Lower leg skin (tissue), 4 donors: ENCODE measurements around the gene MIGA1. TPM values are rescaled to one million over a fixed set of nuclear protein-coding genes. Genes with fewer than 3 reads are reported as not detected.
"Not testable (repeated sequence)": the region's sequence is repeated elsewhere in the genome, so short reads cannot be mapped to it uniquely, and the experiment has no call there.

Source experiments
- DNase-seq, 2 donors: peaks; one replicate each; pipeline ENCODE4 v3.0.0-alpha.2; 2019; ENCODE audit warnings: low spot score in 2 of 2
- H3K4me3 ChIP-seq: fragments of 200-600 bp; sonication (generic); 2 replicates; pipeline ENCODE4 v1.5.1; 2017; ENCODE audit warnings: mild to moderate bottlenecking, low read depth; ENCODE audit not compliant: poor library complexity, severe bottlenecking
- POLR2A ChIP-seq, 2 donors: fragments of 450-650 bp; IDR thresholded peaks; one replicate each; pipeline ENCODE4 v1.6.1; 2016 to 2017; ENCODE audit warnings: antibody characterized with exemption in 2 of 2, mild to moderate bottlenecking in 1 of 2, moderate library complexity in 1 of 2
- WGBS, 2 donors: methylation state at CpG; one replicate each; pipeline ENCODE4 v1.1.5; 2018; 5-methylcytosine and 5-hydroxymethylcytosine counted together
- intact Hi-C: fragments of 100-400 bp; cut with DNase I; formaldehyde crosslinking; loops from one replicate; pipeline ENCODE4 v1.15.0; 2023; ENCODE audit warnings: low total_unique reads
- total RNA-seq, 4 donors: library from RNA; depleted of rRNA; stranded (reverse); fragments of >200 nt; gene quantifications; one replicate each; pipeline ENCODE4 v1.1.0, GENCODE V29; 2016
- TF ChIP-seq, protein P1 (sequence below), 3 donors: fragments of 450-650 bp; IDR thresholded peaks; one replicate each; pipeline ENCODE4 v1.5.1; 2016; ENCODE audit warnings: antibody characterized with exemption in 3 of 3, mild to moderate bottlenecking in 3 of 3, moderate library complexity in 2 of 3

Gene MIGA1
- total RNA-seq, 4 donors from 2014 or later: 7.7 to 13.6 (median 9.5) TPM

DNA sequence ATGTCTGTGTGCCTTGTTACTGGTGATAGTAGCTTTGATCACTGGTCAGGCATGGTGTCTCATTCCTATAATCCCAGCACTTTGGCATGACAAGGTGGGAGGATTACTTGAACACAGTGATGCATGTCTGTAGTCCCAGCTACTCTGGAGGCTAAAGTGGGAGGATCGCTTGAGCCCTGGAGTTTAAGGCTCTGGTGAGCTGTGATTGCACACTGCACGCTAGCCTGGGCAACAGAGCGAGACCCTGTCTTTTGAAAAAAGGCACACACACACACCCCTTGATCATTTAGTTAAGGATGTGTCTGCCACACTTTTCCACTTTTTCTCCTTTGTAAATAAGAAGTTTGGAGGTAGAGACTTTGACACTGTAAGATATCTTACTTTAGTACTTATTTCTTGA lies 15.1 kb downstream of the MIGA1 start:
- H3K4me3 ChIP-seq: no peak overlapping the region
- intact Hi-C loops: no loop called here
- 95% methylated on average over 3 of the region's 3 CpGs for WGBS, 2 donors
- TF ChIP-seq, protein P1, sequence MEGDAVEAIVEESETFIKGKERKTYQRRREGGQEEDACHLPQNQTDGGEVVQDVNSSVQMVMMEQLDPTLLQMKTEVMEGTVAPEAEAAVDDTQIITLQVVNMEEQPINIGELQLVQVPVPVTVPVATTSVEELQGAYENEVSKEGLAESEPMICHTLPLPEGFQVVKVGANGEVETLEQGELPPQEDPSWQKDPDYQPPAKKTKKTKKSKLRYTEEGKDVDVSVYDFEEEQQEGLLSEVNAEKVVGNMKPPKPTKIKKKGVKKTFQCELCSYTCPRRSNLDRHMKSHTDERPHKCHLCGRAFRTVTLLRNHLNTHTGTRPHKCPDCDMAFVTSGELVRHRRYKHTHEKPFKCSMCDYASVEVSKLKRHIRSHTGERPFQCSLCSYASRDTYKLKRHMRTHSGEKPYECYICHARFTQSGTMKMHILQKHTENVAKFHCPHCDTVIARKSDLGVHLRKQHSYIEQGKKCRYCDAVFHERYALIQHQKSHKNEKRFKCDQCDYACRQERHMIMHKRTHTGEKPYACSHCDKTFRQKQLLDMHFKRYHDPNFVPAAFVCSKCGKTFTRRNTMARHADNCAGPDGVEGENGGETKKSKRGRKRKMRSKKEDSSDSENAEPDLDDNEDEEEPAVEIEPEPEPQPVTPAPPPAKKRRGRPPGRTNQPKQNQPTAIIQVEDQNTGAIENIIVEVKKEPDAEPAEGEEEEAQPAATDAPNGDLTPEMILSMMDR (IDR thresholded peaks at IDR 0.05): no peak
- no peak for TF ChIP-seq POLR2A (IDR thresholded peaks at IDR 0.05)
- no peak for DNase-seq

DNA sequence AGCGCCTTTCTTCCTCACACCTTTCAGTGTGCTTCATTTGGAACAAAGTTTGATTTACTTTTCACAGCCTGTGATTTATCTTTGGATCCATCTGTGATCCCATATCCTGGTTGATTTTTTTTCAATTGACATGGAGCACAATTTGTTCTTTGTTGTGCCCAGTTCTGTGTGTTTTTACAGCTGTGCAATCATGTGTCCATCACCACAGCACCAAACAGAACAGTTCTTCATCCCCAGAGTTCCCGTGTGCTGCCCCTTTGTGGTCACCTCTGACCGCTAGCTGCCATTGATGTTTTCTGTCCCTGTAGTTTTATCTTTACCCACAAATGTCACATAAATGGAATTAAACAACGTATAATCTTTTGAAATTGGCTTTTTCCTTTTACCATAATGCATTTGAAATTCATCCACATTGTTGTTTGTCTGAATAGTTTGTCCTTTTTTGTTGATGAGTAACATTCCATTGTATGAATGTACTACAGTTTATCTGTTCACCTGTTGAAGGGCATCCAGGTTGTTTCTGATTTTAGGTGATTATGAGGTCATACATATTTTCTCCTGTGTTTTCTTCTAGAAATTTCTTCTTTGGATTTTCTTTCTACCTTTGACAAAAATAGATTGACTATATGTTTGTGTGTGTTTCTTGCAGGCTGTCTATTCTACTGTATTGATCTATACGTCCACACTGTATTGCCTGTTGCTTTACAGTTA lies 17.4 kb downstream of the MIGA1 start:
- intact Hi-C loops: no loop called here
- 76 to 82% methylated on average over 5 of the region's 5 CpGs for WGBS, 2 donors
- DNase-seq: no peak
- TF ChIP-seq, protein P1 (IDR thresholded peaks at IDR 0.05): no peak
- no peak for TF ChIP-seq POLR2A (IDR thresholded peaks at IDR 0.05)
- no peak overlapping the region for H3K4me3 ChIP-seq

DNA sequence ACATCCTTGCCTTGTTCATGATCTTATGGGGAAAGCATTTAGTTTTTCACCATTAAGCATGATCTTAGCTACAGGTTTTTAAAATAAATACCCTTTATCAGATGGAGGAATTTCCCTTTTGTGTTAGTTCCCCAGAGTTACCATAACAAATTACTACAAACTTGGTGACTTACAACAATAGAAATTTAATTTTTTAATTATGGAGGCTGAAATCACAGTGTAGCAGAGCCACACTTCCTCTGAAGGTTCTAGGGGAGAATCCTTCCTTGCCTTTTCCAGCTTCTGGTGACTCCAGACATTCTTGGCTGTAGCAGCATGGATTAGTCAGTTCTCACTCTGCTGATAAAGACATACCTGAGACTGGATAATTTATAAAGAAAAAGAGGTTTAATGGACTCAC lies 18.5 kb downstream of the MIGA1 start:
- TF ChIP-seq POLR2A (IDR thresholded peaks at IDR 0.05): no peak
- TF ChIP-seq, protein P1 (IDR thresholded peaks at IDR 0.05): no peak
- H3K4me3 ChIP-seq: no peak overlapping the region
- DNase-seq: no peak
- intact Hi-C loops: no loop called here

DNA sequence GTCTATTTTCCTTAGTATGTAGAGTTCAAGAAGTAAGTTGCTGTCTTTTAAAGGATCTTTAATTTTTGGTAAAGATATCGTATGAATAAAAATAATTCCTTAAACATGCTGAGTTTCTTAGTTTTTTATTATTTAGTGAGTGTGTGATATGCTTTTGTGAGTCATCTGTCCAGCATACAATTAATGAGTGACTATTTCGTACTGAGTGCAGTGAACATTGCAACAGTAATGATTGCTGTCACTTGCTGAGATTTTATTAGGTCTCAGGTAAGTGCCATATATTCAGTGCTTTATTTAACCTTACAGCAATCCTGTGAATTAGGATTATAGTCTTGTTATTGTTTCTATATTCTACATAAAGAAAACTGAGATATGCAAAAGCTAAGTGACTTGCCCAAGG lies 22.6 kb downstream of the MIGA1 start:
- H3K4me3 ChIP-seq: no peak overlapping the region
- TF ChIP-seq POLR2A (IDR thresholded peaks at IDR 0.05): no peak
- TF ChIP-seq, protein P1 (IDR thresholded peaks at IDR 0.05): no peak
- no peak for DNase-seq
- 91 to 96% methylated on average over 2 of the region's 2 CpGs for WGBS, 2 donors
- intact Hi-C loops: no loop called here

DNA sequence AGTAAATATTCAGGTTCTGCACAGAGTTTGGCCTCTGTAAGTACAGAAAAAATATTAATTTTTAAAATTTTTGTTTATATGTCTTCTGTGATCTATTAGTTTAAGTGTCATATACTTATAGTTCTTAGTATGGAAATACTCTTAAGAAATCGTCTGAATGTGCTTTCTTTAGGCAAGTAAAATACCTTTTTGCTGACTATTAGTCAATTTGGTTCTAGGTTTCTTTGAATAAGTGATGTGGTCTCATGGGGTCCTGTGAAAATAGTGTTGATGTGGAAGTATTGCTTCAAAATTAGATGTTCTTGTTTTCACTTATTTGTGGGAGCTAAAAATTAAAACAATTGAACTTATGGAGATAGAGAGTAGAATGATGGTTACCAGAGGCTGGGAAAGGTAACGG lies 23.9 kb downstream of the MIGA1 start:
- 50 to 70% methylated on average over 2 of the region's 2 CpGs for WGBS, 2 donors
- no peak for DNase-seq
- TF ChIP-seq, protein P1 (IDR thresholded peaks at IDR 0.05): no peak
- no peak for TF ChIP-seq POLR2A (IDR thresholded peaks at IDR 0.05)
- intact Hi-C loops: no loop called here
- no peak overlapping the region for H3K4me3 ChIP-seq

DNA sequence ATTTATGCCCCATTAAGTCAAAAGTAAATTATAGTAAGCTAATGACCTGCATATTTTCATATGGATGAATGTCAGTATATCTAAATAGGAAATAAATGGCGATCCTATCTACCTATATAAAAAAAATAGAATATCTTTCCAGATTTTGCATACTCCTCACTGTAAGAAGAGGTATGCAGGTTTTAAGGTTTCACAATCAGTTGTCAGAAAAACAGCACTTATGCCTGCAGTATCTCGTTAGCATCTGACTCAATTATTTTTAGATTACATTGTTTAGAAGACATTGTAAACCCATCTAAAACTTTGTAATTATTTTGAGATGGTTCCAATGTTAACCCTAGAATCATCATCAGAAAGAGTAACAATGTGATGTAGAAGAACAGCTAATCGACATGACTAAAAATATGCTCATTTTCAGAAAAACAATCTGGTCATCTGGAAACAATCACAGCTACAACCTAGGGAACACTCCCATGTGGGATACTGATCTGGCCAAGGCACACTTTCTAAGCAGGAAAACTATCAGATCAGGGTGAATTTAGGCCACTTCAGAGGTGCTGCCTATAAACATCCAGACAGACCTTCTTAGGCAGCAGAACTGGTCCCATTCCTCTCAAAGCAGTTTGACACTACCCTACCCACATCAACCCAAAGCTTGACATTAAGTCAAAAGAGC lies 30.5 kb downstream of the MIGA1 start:
- WGBS, 2 donors: 79 to 84% methylated on average over 2 of the region's 3 CpGs
- DNase-seq, H3K4me3 ChIP-seq, intact Hi-C loops: not testable (repeated sequence)

- H3K4me3 ChIP-seq, intact Hi-C loops, DNase-seq: not testable (repeated sequence)
- 96 to 98% methylated on average over 13 to 17 of the region's 21 CpGs for WGBS, 2 donors
These were observed 32.1 kb downstream of the MIGA1 start for GRCh38 chr1:77811589-77811988.
